GM12878 (cell line): ENCODE measurements around the gene PTPRJ. TPM values are rescaled to one million over a fixed set of nuclear protein-coding genes. Genes with fewer than 3 reads are reported as not detected.
"Not testable (repeated sequence)": the region's sequence is repeated elsewhere in the genome, so short reads cannot be mapped to it uniquely, and the experiment has no call there.

Source experiments
- ATAC-seq: fragments of 200-7000 bp; cut with Tn5 transposase; 3 replicates; pipeline ENCODE4 v1.9.1; 2020; ENCODE audit warnings: mild to moderate bottlenecking, moderate library complexity
- BruUV-seq: library from RNA; stranded (reverse); fragments of 400-500 nt; replicated peaks from 2 replicates; lab custom pipeline; 2021; lab: Mats Ljungman, UMichigan
- CTCF ChIA-PET: fragments of 300-600 bp; sonication (Branson Sonifier 250); formaldehyde crosslinking; extraction: SDS; loops from one replicate; lab custom pipeline; 2021; ENCODE audit warnings: inconsistent platforms; lab: Yijun Ruan, JAX
- POLR2A ChIA-PET: fragments of 350-600 bp; formaldehyde crosslinking; extraction: SDS; loops from one replicate; lab custom pipeline; 2021; ENCODE audit warnings: inconsistent platforms; lab: Charles Lee
- RAD21 ChIA-PET: fragments of 300-600 bp; sonication (Branson Sonifier 250); formaldehyde crosslinking; loops from one replicate; lab custom pipeline; 2023; ENCODE audit warnings: antibody characterized with exemption; ENCODE audit not compliant: unreplicated experiment; lab: Charles Lee
- SMC1A ChIA-PET: fragments of 300-600 bp; sonication (Branson Sonifier 250); formaldehyde crosslinking; loops from one replicate; lab custom pipeline; 2023; ENCODE audit not compliant: unreplicated experiment, uncharacterized antibody; lab: Charles Lee
- DNase-seq: peaks from one replicate; pipeline ENCODE4 v3.0.0-alpha.2; 2011; ENCODE audit warnings: low read depth, low spot score
- FAIRE-seq: peaks from 3 replicates; lab custom pipeline; 2011; peaks lifted over from hg19 to GRCh38; lab: Jason Lieb, UNC
- H2AFZ ChIP-seq: 2 replicates; pipeline ENCODE4 v1.6.0; 2011; ENCODE audit warnings: low read depth, low read length, control low read depth; ENCODE audit not compliant: control insufficient read depth
- H3K27ac ChIP-seq: 2 replicates; pipeline ENCODE4 v1.5.1; 2011; ENCODE audit warnings: control low read depth; ENCODE audit not compliant: control insufficient read depth, insufficient read depth
- H3K27me3 ChIP-seq, 2 experiments: replicated peaks in 1 of 2; 2 replicates each; pipeline versions ENCODE4 v1.6.0 to v1.6.1; 2011; ENCODE audit warnings: low read length in 1 of 2; ENCODE audit not compliant: control insufficient read depth in 2 of 2, insufficient read depth in 2 of 2
- H3K36me3 ChIP-seq, 2 experiments: 2 replicates each; pipeline ENCODE4 v1.5.1; 2011; ENCODE audit warnings: low read length in 1 of 2; ENCODE audit not compliant: control insufficient read depth in 2 of 2, insufficient read depth in 2 of 2
- H3K4me1 ChIP-seq: 2 replicates; pipeline ENCODE4 v1.6.1; 2011; ENCODE audit warnings: mild to moderate bottlenecking, low read length, moderate library complexity, mixed read lengths; ENCODE audit not compliant: control insufficient read depth, insufficient read depth
- H3K4me2 ChIP-seq: 2 replicates; pipeline ENCODE4 v1.6.0; 2011; ENCODE audit warnings: control low read depth; ENCODE audit not compliant: control insufficient read depth, insufficient read depth
- H3K4me3 ChIP-seq: fragments of 200-600 bp; sonication (generic); 2 replicates; pipeline ENCODE4 v1.5.1; 2016
- H3K79me2 ChIP-seq: 2 replicates; pipeline ENCODE4 v1.6.0; 2011; ENCODE audit warnings: low read length; ENCODE audit not compliant: control insufficient read depth, insufficient read depth
- H3K9ac ChIP-seq: 2 replicates; pipeline ENCODE4 v1.8.0; 2011; ENCODE audit warnings: low read length, control low read depth, mixed read lengths; ENCODE audit not compliant: control insufficient read depth, insufficient read depth
- H3K9me3 ChIP-seq: replicated peaks from 3 replicates; pipeline ENCODE4 v1.5.1; 2011; ENCODE audit warnings: mild to moderate bottlenecking, low read length; ENCODE audit not compliant: control insufficient read depth, insufficient read depth
- H4K20me1 ChIP-seq: 2 replicates; pipeline ENCODE4 v1.6.0; 2011; ENCODE audit not compliant: control insufficient read depth, insufficient read depth
- IRF3 ChIP-seq: fragments of 450-650 bp; IDR thresholded peaks from 2 replicates; pipeline ENCODE4 v1.6.1; 2014; ENCODE audit warnings: mild to moderate bottlenecking
- JUNB ChIP-seq: IDR thresholded peaks from 2 replicates; pipeline ENCODE4 v1.6.1; 2016; ENCODE audit warnings: antibody characterized with exemption, mild to moderate bottlenecking
- SMC3 ChIP-seq: IDR thresholded peaks from 2 replicates; pipeline ENCODE4 v1.6.1; 2011; ENCODE audit warnings: low read length, improper control_type of control experiment, borderline replicate concordance
- ZNF274 ChIP-seq: IDR thresholded peaks from one replicate; pipeline ENCODE4 v1.8.0; 2011; ENCODE audit not compliant: insufficient read length, insufficient read depth
- ZNF592 ChIP-seq: fragments of 450-650 bp; IDR thresholded peaks from 2 replicates; pipeline ENCODE4 v1.6.1; 2017; ENCODE audit warnings: mild to moderate bottlenecking, moderate library complexity
- WGBS: methylation state at CpG from one replicate; pipeline ENCODE4 v1.1.6; 2016; ENCODE audit warnings: low lambda C conversion rate; ENCODE audit not compliant: insufficient replicate concordance, insufficient coverage; ENCODE audit errors: missing lambda C conversion rate; 5-methylcytosine and 5-hydroxymethylcytosine counted together
- in situ Hi-C: fragments of 300-500 bp; cut with MboI; formaldehyde crosslinking; loops from 9 replicates; pipeline ENCODE4 v1.14.3; 2018; ENCODE audit warnings: mixed read lengths
- intact Hi-C: fragments of 100-400 bp; cut with micrococcal nuclease; formaldehyde crosslinking; loops from one replicate; pipeline ENCODE4 v1.14.2; 2022; ENCODE audit not compliant: unreplicated experiment
- polyA plus RNA-seq, 11 experiments: library from polyadenylated mRNA; depleted of rRNA in 4 of 11; unstranded in 6 of 11; stranded (reverse) in 5 of 11; fragments of >200 nt; fragmentation: Nextera tagmentation in 4 of 11; fragmentation: Illumina TruSeq in 1 of 11; extraction: Ambion mirVana in 4 of 11; extraction: Trizol in 1 of 11; gene quantifications; 1 replicate in 1 of 11; 2 replicates in 10 of 11; pipeline versions ENCODE4 v1.2.1 to v1.2.3, GENCODE V29; 2011 to 2016; ENCODE audit warnings: inconsistent platforms in 2 of 11, missing spikeins in 2 of 11, low read depth in 1 of 11
- total RNA-seq, 4 experiments: library from RNA; depleted of rRNA in 3 of 4; stranded (reverse); fragments of >200 nt in 3 of 4; fragmentation: Illumina TruSeq in 1 of 4; extraction: Trizol in 1 of 4; gene quantifications; 2 replicates each; pipeline versions ENCODE4 v1.2.1 to v1.2.3, GENCODE V29; 2013 to 2021

PTPRJ gene
- total and polyA plus RNA-seq, 10 of the 15 experiments (the other 5 are each of a cell fraction or from before 2014, with no cell fraction given) = 0.22 to 22.4 (median 7.4) TPM

- TF ChIP-seq ZNF592 (no peak), ZNF274 (no peak), IRF3 (no peak)
- TF ChIP-seq, all 136 proteins: peak for 10
Observed at GRCh38 chr11:47980088-47980906, at the start of gene PTPRJ (continued).

- no peak overlapping the region for H2AFZ ChIP-seq
- no peak for FAIRE-seq
- RAD21 ChIA-PET = interaction anchor here (0.7 to 9.6 kb wide), 8 partner anchors 12 to 192 kb away, joined by 3 to 171 read pairs (median 6); no protein-coding TSS in a partner anchor
Observed at GRCh38 chr11:47932544-47932943, 47.8 kb upstream of the PTPRJ start.

GRCh38 chr11:47933797-47934196, 46.6 kb upstream of the PTPRJ start:
- 74% methylated on average over 10 of the region's 12 CpGs for WGBS
- intact Hi-C loops (loop anchor here (1.0 to 5.0 kb wide), 3 partner anchors 74 to 177 kb away; no protein-coding TSS in a partner anchor), in situ Hi-C loops (loop anchor here (10.0 to 25.0 kb wide), 2 partner anchors 171 to 379 kb away; partner anchors contain the start of genes OR4C3 and OR4S1)
- H3K79me2 ChIP-seq, FAIRE-seq, H3K4me3 ChIP-seq, BruUV-seq, DNase-seq, H3K27me3 ChIP-seq, ATAC-seq, H3K27ac ChIP-seq, H2AFZ ChIP-seq, H3K9ac ChIP-seq, H3K36me3 ChIP-seq, H3K4me1 ChIP-seq, POLR2A ChIA-PET, H3K4me2 ChIP-seq, H4K20me1 ChIP-seq, H3K9me3 ChIP-seq: not testable (repeated sequence)
- ChIA-PET CTCF (interaction anchor here (0.6 to 13.6 kb wide), 20 partner anchors 10 to 237 kb away, joined by 3 to 244 read pairs (median 5); no protein-coding TSS in a partner anchor), RAD21 (interaction anchor here (1.1 to 9.6 kb wide), 4 partner anchors 49 to 238 kb away, joined by 4 to 171 read pairs (median 6); no protein-coding TSS in a partner anchor), SMC1A (interaction anchor here (1.0 to 12.1 kb wide), 8 partner anchors 42 to 176 kb away, joined by 3 to 234 read pairs (median 5); no protein-coding TSS in a partner anchor)

More at GRCh38 chr11:47932544-47932943, 47.8 kb upstream of the PTPRJ start:
- Histone ChIP-seq H3K27me3 (peaks cover 0 to 2% of the 10 kb centered on the region in 2 experiments; a peak in 2 of 4 replicates), H3K9me3 (no peaks in the 10 kb centered on the region), H3K4me1 (peaks cover 4% of the 10 kb centered on the region), H3K9ac (no peak overlapping the region), H4K20me1 (no peaks in the 10 kb centered on the region), H3K4me3 (no peak overlapping the region), H3K36me3 (no peaks in the 10 kb centered on the region), H3K4me2 (no peak overlapping the region), H3K27ac (no peak overlapping the region), H3K79me2 (no peaks in the 10 kb centered on the region)
- POLR2A ChIA-PET = interaction anchor here (0.5 to 1.5 kb wide), 3 partner anchors 42 to 175 kb away, joined by 3 read pairs; no protein-coding TSS in a partner anchor
- ATAC-seq (peak; percentile 54; the same call in 2 of the 3 replicates), DNase-seq (no peak)
- in situ Hi-C loops = loop anchor here (10.0 to 25.0 kb wide), 2 partner anchors 172 to 380 kb away; partner anchors contain the start of genes OR4C3 and OR4S1
- intact Hi-C loops = loop anchor here (5.0 kb wide), 2 partner anchors 75 to 80 kb away; no protein-coding TSS in a partner anchor
- CTCF ChIA-PET = interaction anchor here (0.8 to 13.6 kb wide), 7 partner anchors 16 to 192 kb away, joined by 3 to 244 read pairs (median 3); no protein-coding TSS in a partner anchor
- SMC1A ChIA-PET = interaction anchor here (0.7 to 12.1 kb wide), 11 partner anchors 8 to 177 kb away, joined by 3 to 234 read pairs (median 3); no protein-coding TSS in a partner anchor
- TF ChIP-seq SMC3 (no peak), JUNB (peak; percentile 46; the same call in 1 of the 2 replicates)
- TF ChIP-seq, all 136 proteins: peak for 1
- no TSS peak for BruUV-seq
